Hepatocyte (in vitro differentiated cells): Measurements from ENCODE around the gene GALNT18. TPM values are rescaled to one million over a fixed set of nuclear protein-coding genes. Genes with fewer than 3 reads are reported as not detected.

Experiments
- DNase-seq: peaks from one replicate; pipeline ENCODE4 v3.0.0-alpha.2; 2016; ENCODE audit warnings: low spot score
- H2AFZ ChIP-seq: fragments of 200-600 bp; sonication (generic); 2 replicates; pipeline ENCODE4 v1.6.0; 2016; ENCODE audit warnings: antibody characterized with exemption, mild to moderate bottlenecking
- H3K27ac ChIP-seq: fragments of 200-600 bp; sonication (generic); 2 replicates; pipeline ENCODE4 v1.5.1; 2016; ENCODE audit warnings: mild to moderate bottlenecking
- H3K27me3 ChIP-seq: fragments of 200-600 bp; sonication (generic); 2 replicates; pipeline ENCODE4 v1.6.1; 2016
- H3K36me3 ChIP-seq: fragments of 200-600 bp; sonication (generic); replicated peaks from 2 replicates; pipeline ENCODE4 v1.5.1; 2016; ENCODE audit warnings: low read depth; ENCODE audit not compliant: insufficient read depth
- H3K4me1 ChIP-seq: fragments of 200-600 bp; sonication (generic); 2 replicates; pipeline ENCODE4 v1.5.1; 2016; ENCODE audit warnings: mild to moderate bottlenecking, moderate library complexity; ENCODE audit not compliant: insufficient read depth
- H3K4me2 ChIP-seq: fragments of 200-600 bp; sonication (generic); 2 replicates; pipeline ENCODE4 v1.6.0; 2016
- H3K4me3 ChIP-seq: fragments of 200-600 bp; sonication (generic); 2 replicates; pipeline ENCODE4 v1.5.1; 2016; ENCODE audit warnings: mild to moderate bottlenecking
- H3K79me2 ChIP-seq: fragments of 200-600 bp; sonication (generic); 2 replicates; pipeline ENCODE4 v1.6.0; 2017; ENCODE audit warnings: mild to moderate bottlenecking
- H3K9me2 ChIP-seq: fragments of 200-600 bp; sonication (generic); replicated peaks from 2 replicates; pipeline ENCODE4 v1.6.0; 2017; ENCODE audit warnings: mild to moderate bottlenecking; ENCODE audit not compliant: insufficient read depth
- H3K9me3 ChIP-seq: fragments of 200-600 bp; sonication (generic); 2 replicates; pipeline ENCODE4 v1.5.1; 2016; ENCODE audit warnings: low read depth, mild to moderate bottlenecking
- H4K20me1 ChIP-seq: fragments of 200-600 bp; sonication (generic); 2 replicates; pipeline ENCODE4 v1.6.0; 2016; ENCODE audit warnings: mild to moderate bottlenecking; ENCODE audit not compliant: insufficient read depth, poor library complexity, severe bottlenecking
- CTCF ChIP-seq: fragments of 200-600 bp; sonication (generic); IDR thresholded peaks from 2 replicates; pipeline ENCODE4 v1.5.1; 2016; ENCODE audit warnings: antibody characterized with exemption, mild to moderate bottlenecking; ENCODE audit not compliant: poor library complexity
- EZH2 ChIP-seq: fragments of 200-600 bp; sonication (generic); IDR thresholded peaks from 2 replicates; pipeline ENCODE4 v1.6.1; 2016; ENCODE audit warnings: antibody characterized with exemption, mild to moderate bottlenecking, borderline replicate concordance
- EZH2phosphoT487 ChIP-seq: fragments of 200-600 bp; sonication (generic); IDR thresholded peaks from one replicate; pipeline ENCODE4 v1.6.1; 2018; ENCODE audit warnings: antibody characterized with exemption, mild to moderate bottlenecking, low read depth, moderate library complexity; ENCODE audit not compliant: unreplicated experiment, severe bottlenecking
- WGBS: methylation state at CpG from one replicate; pipeline ENCODE4 v1.1.6; 2016; ENCODE audit warnings: low lambda C conversion rate; ENCODE audit errors: missing lambda C conversion rate; 5-methylcytosine and 5-hydroxymethylcytosine counted together
- polyA plus RNA-seq: library from polyadenylated mRNA; unstranded; fragments of >200 nt; fragmentation: Nextera tagmentation; extraction: Ambion mirVana; gene quantifications from 2 replicates; pipeline ENCODE4 v1.2.1, GENCODE V29; 2016
- total RNA-seq: library from RNA; depleted of rRNA; stranded (reverse); fragments of >200 nt; gene quantifications from 2 replicates; pipeline ENCODE4 v1.2.3, GENCODE V29; 2014

The GALNT18 gene
- total and polyA plus RNA-seq, 2 experiments from 2014 or later = 11.6 to 22.4 TPM

GRCh38 chr11:11347592-11347991, 274.2 kb downstream of the GALNT18 start:
- H3K4me1 ChIP-seq = peaks cover 24% of the 10 kb centered on the region
- H3K79me2 ChIP-seq = no peaks in the 10 kb centered on the region
- H3K27me3 ChIP-seq = no peaks in the 10 kb centered on the region
- no peaks in the 10 kb centered on the region for H3K9me2 ChIP-seq
- no peaks in the 10 kb centered on the region for H3K36me3 ChIP-seq
- no peaks in the 10 kb centered on the region for H3K9me3 ChIP-seq
- WGBS = 84% methylated on average over 7 of the region's 7 CpGs
- no peaks in the 10 kb centered on the region for H4K20me1 ChIP-seq
- no peak for TF ChIP-seq EZH2
- TF ChIP-seq CTCF = no peak
- TF ChIP-seq EZH2phosphoT487 = no peak
- H3K27ac ChIP-seq = no peak overlapping the region
- no peak overlapping the region for H3K4me2 ChIP-seq
- H2AFZ ChIP-seq = no peak overlapping the region
- no peak for DNase-seq
- H3K4me3 ChIP-seq = no peak overlapping the region

- Histone ChIP-seq H3K27me3 (no peaks in the 10 kb centered on the region), H3K4me1 (peaks cover 24% of the 10 kb centered on the region), H3K79me2 (no peaks in the 10 kb centered on the region), H4K20me1 (no peaks in the 10 kb centered on the region), H3K4me3 (no peak overlapping the region), H2AFZ (no peak overlapping the region), H3K27ac (no peak overlapping the region), H3K36me3 (no peaks in the 10 kb centered on the region), H3K9me3 (no peaks in the 10 kb centered on the region), H3K4me2 (no peak overlapping the region), H3K9me2 (no peaks in the 10 kb centered on the region)
- WGBS = 63% methylated on average over 4 of the region's 4 CpGs
- no peak for DNase-seq
- TF ChIP-seq EZH2phosphoT487 = no peak
- TF ChIP-seq CTCF = no peak
- TF ChIP-seq EZH2 = no peak
Measured at GRCh38 chr11:11346303-11346702, 275.5 kb downstream of the GALNT18 start.

GRCh38 chr11:11345099-11345498, 276.7 kb downstream of the GALNT18 start:
- H2AFZ ChIP-seq = no peak overlapping the region
- no peaks in the 10 kb centered on the region for H3K79me2 ChIP-seq
- DNase-seq = no peak
- peaks cover 17% of the 10 kb centered on the region for H3K4me1 ChIP-seq
- H4K20me1 ChIP-seq = no peaks in the 10 kb centered on the region
- no peaks in the 10 kb centered on the region for H3K36me3 ChIP-seq
- no peaks in the 10 kb centered on the region for H3K9me2 ChIP-seq
- no peak for TF ChIP-seq CTCF
- no peak for TF ChIP-seq EZH2phosphoT487
- TF ChIP-seq EZH2 = no peak
- 91% methylated on average over 1 of the region's 1 CpG for WGBS
- no peak overlapping the region for H3K27ac ChIP-seq
- no peak overlapping the region for H3K4me2 ChIP-seq
- no peak overlapping the region for H3K4me3 ChIP-seq
- H3K27me3 ChIP-seq = no peaks in the 10 kb centered on the region
- no peaks in the 10 kb centered on the region for H3K9me3 ChIP-seq

GRCh38 chr11:11344045-11344444, 277.8 kb downstream of the GALNT18 start:
- DNase-seq = no peak
- no peak overlapping the region for H3K4me2 ChIP-seq
- peaks cover 8% of the 10 kb centered on the region for H3K4me1 ChIP-seq
- no peak overlapping the region for H3K4me3 ChIP-seq
- TF ChIP-seq EZH2phosphoT487 (no peak), CTCF (no peak)
- no peaks in the 10 kb centered on the region for H3K9me3 ChIP-seq
- no peaks in the 10 kb centered on the region for H3K27me3 ChIP-seq
- 91% methylated on average over 3 of the region's 3 CpGs for WGBS
- no peak overlapping the region for H2AFZ ChIP-seq
- H3K79me2 ChIP-seq = no peaks in the 10 kb centered on the region
- no peaks in the 10 kb centered on the region for H4K20me1 ChIP-seq
- H3K27ac ChIP-seq = no peak overlapping the region
- no peaks in the 10 kb centered on the region for H3K9me2 ChIP-seq
- no peaks in the 10 kb centered on the region for H3K36me3 ChIP-seq
